HG03354 (cell line): ENCODE data around the gene PHGDH.
A peak's percentile ranks its signal among the peaks of the same experiment; 100 is the strongest.
"Not testable (repeated sequence)": the region's sequence is repeated elsewhere in the genome, so short reads cannot be mapped to it uniquely, and the experiment has no call there.

Experiments
- ATAC-seq: cut with Tn5 transposase; IDR thresholded peaks from one replicate; pipeline ENCODE4 v1.9.1; 2021; ENCODE audit warnings: mild to moderate bottlenecking; ENCODE audit not compliant: unreplicated experiment, poor library complexity, severe bottlenecking

Gene PHGDH

GRCh38 chr1:119689511-119689910 lies 22.2 kb upstream of the PHGDH start:
- no peak for ATAC-seq

GRCh38 chr1:119696863-119697262 lies 14.9 kb upstream of the PHGDH start:
- ATAC-seq, result not testable (repeated sequence)

GRCh38 chr1:119697598-119697997 lies 14.1 kb upstream of the PHGDH start:
- ATAC-seq, result no peak

- no peak for ATAC-seq
Measured at GRCh38 chr1:119700326-119700725, 11.4 kb upstream of the PHGDH start.

- ATAC-seq, result no peak
Measured at GRCh38 chr1:119701659-119702058, 10.1 kb upstream of the PHGDH start.

GRCh38 chr1:119702384-119702783 lies 9.3 kb upstream of the PHGDH start:
- ATAC-seq, result no peak

GRCh38 chr1:119703666-119704450 lies 7.9 kb upstream of the PHGDH start:
- ATAC-seq, result no peak

- ATAC-seq, result not testable (repeated sequence)
Measured at GRCh38 chr1:119706599-119706998, 5.1 kb upstream of the PHGDH start.

- not testable (repeated sequence) for ATAC-seq
Measured at GRCh38 chr1:119711356-119711803, 354 bp upstream of the PHGDH start.

GRCh38 chr1:119712342-119713038 lies 756 bp downstream of the PHGDH start:
- peak; percentile 56 for ATAC-seq

- ATAC-seq, result no peak
Measured at GRCh38 chr1:119713039-119713748, 1.5 kb downstream of the PHGDH start.

GRCh38 chr1:119713749-119714456 lies 2.2 kb downstream of the PHGDH start:
- no peak for ATAC-seq

GRCh38 chr1:119714583-119714982 lies 2.8 kb downstream of the PHGDH start:
- ATAC-seq, result no peak

- no peak for ATAC-seq
Measured at GRCh38 chr1:119715542-119715941, 3.8 kb downstream of the PHGDH start.

GRCh38 chr1:119718409-119718808 lies 6.7 kb downstream of the PHGDH start:
- ATAC-seq, result no peak

GRCh38 chr1:119718972-119719371 lies 7.2 kb downstream of the PHGDH start:
- no peak for ATAC-seq

GRCh38 chr1:119720866-119721440 lies 9.2 kb downstream of the PHGDH start:
- no peak for ATAC-seq

GRCh38 chr1:119721896-119722295 lies 10.2 kb downstream of the PHGDH start:
- ATAC-seq, result no peak

GRCh38 chr1:119724611-119725218 lies 13.0 kb downstream of the PHGDH start:
- ATAC-seq, result no peak
